Stimulated activated CD8-positive, alpha-beta memory T cell treated with anti-CD3 and anti-CD28 coated beads, Interleukin-12 subunit alpha, Interleukin-12 subunit beta, amount 100 ng/mL, for 1 hour (primary cell): ENCODE data around the gene CACNA1B.
"Not testable (repeated sequence)": the region's sequence is repeated elsewhere in the genome, so short reads cannot be mapped to it uniquely, and the experiment has no call there.

Source experiments
- DNase-seq: peaks from one replicate; pipeline ENCODE4 v3.0.0-alpha.2; 2020; ENCODE audit warnings: low read depth

CACNA1B gene

GRCh38 chr9:138099803-138100598, 222.4 kb downstream of the CACNA1B start:
- no peak for DNase-seq

GRCh38 chr9:138100711-138101350, 223.2 kb downstream of the CACNA1B start:
- DNase-seq: no peak

GRCh38 chr9:138101444-138102234, 224.1 kb downstream of the CACNA1B start:
- DNase-seq: no peak

- DNase-seq: no peak
Measured at GRCh38 chr9:138102246-138103051, 224.9 kb downstream of the CACNA1B start.

GRCh38 chr9:138103111-138103848, 225.7 kb downstream of the CACNA1B start:
- DNase-seq: no peak

- DNase-seq: no peak
Measured at GRCh38 chr9:138103849-138104206, 226.2 kb downstream of the CACNA1B start.

- DNase-seq: no peak
Measured at GRCh38 chr9:138104251-138105122, 226.9 kb downstream of the CACNA1B start.

- no peak for DNase-seq
Measured at GRCh38 chr9:138105123-138105415, 227.5 kb downstream of the CACNA1B start.

- DNase-seq: no peak
Measured at GRCh38 chr9:138105561-138106505, 228.3 kb downstream of the CACNA1B start.

- DNase-seq: not testable (repeated sequence)
Measured at GRCh38 chr9:138107039-138107438, 229.5 kb downstream of the CACNA1B start.

- no peak for DNase-seq
Measured at GRCh38 chr9:138111607-138112006, 234.0 kb downstream of the CACNA1B start.

- DNase-seq: no peak
Measured at GRCh38 chr9:138112090-138112748, 234.6 kb downstream of the CACNA1B start.

- no peak for DNase-seq
Measured at GRCh38 chr9:138112791-138113600, 235.4 kb downstream of the CACNA1B start.

- DNase-seq: not testable (repeated sequence)
Measured at GRCh38 chr9:138113701-138114325, 236.2 kb downstream of the CACNA1B start.

GRCh38 chr9:138114501-138115245, 237.1 kb downstream of the CACNA1B start:
- DNase-seq: no peak

GRCh38 chr9:138115506-138115905, 237.9 kb downstream of the CACNA1B start:
- DNase-seq: no peak

GRCh38 chr9:138116521-138116920, 238.9 kb downstream of the CACNA1B start:
- no peak for DNase-seq
